Eye (tissue), 1 donor: Measurements from ENCODE around the gene BOLA3.
"Not testable (repeated sequence)": the region's sequence is repeated elsewhere in the genome, so short reads cannot be mapped to it uniquely, and the experiment has no call there.

ENCODE experiments used
- DNase-seq: peaks from one replicate; pipeline ENCODE4 v3.0.0-alpha.2; 2015

The BOLA3 gene

GRCh38 chr2:74101574-74102300, 46.0 kb downstream of the BOLA3 start:
- DNase-seq, result no peak

- DNase-seq, result no peak
Measured at GRCh38 chr2:74100254-74101216, 47.2 kb downstream of the BOLA3 start.

- no peak for DNase-seq
Measured at GRCh38 chr2:74099835-74100234, 47.9 kb downstream of the BOLA3 start.

GRCh38 chr2:74099271-74099670, 48.4 kb downstream of the BOLA3 start:
- no peak for DNase-seq

GRCh38 chr2:74097574-74097973, 50.1 kb downstream of the BOLA3 start:
- no peak for DNase-seq

GRCh38 chr2:74096052-74096451, 51.7 kb downstream of the BOLA3 start:
- DNase-seq, result no peak

- DNase-seq, result no peak
Measured at GRCh38 chr2:74095632-74096031, 52.1 kb downstream of the BOLA3 start.

GRCh38 chr2:74094291-74094690, 53.4 kb downstream of the BOLA3 start:
- DNase-seq, result no peak

GRCh38 chr2:74093840-74094239, 53.9 kb downstream of the BOLA3 start:
- no peak for DNase-seq

GRCh38 chr2:74093426-74093825, 54.3 kb downstream of the BOLA3 start:
- DNase-seq, result no peak

- no peak for DNase-seq
Measured at GRCh38 chr2:74092275-74092674, 55.4 kb downstream of the BOLA3 start.

GRCh38 chr2:74091391-74091790, 56.3 kb downstream of the BOLA3 start:
- no peak for DNase-seq

GRCh38 chr2:74089816-74090745, 57.6 kb downstream of the BOLA3 start:
- DNase-seq, result no peak

GRCh38 chr2:74088676-74089075, 59.0 kb downstream of the BOLA3 start:
- not testable (repeated sequence) for DNase-seq

GRCh38 chr2:74087696-74088095, 60.0 kb downstream of the BOLA3 start:
- no peak for DNase-seq

GRCh38 chr2:74086021-74086420, 61.7 kb downstream of the BOLA3 start:
- DNase-seq, result no peak
